GM23338 (cell line): ENCODE data around the gene TLE6.

Source experiments
- CREB1 ChIP-seq: fragments of 250-450 bp; sonication (Bioruptor Pico); IDR thresholded peaks from 2 replicates; pipeline ENCODE4 v1.5.0; 2020; ENCODE audit warnings: low read depth, mild to moderate bottlenecking, moderate library complexity
- EZH2 ChIP-seq: fragments of 200-600 bp; sonication (generic); IDR thresholded peaks from one replicate; pipeline ENCODE4 v1.8.0; 2017; ENCODE audit warnings: antibody characterized with exemption, mild to moderate bottlenecking, low read depth; ENCODE audit not compliant: unreplicated experiment
- EZH2phosphoT487 ChIP-seq: fragments of 200-600 bp; sonication (generic); IDR thresholded peaks from one replicate; pipeline ENCODE4 v1.8.1; 2018; ENCODE audit warnings: antibody characterized with exemption; ENCODE audit not compliant: unreplicated experiment
- JUNB ChIP-seq: IDR thresholded peaks from one replicate; pipeline ENCODE4 v1.6.1; 2016; ENCODE audit warnings: antibody characterized with exemption; ENCODE audit not compliant: unreplicated experiment
- POLR2AphosphoS5 ChIP-seq: IDR thresholded peaks from 2 replicates; pipeline ENCODE4 v1.6.1; 2016; ENCODE audit warnings: antibody characterized with exemption, low read depth
- STAT1 ChIP-seq: IDR thresholded peaks from one replicate; pipeline ENCODE4 v1.6.1; 2016; ENCODE audit warnings: antibody characterized with exemption; ENCODE audit not compliant: unreplicated experiment
- TF ChIP-seq, protein P1 (sequence below), 2 experiments: fragments of 200-600 bp in 1 of 2; sonication (generic) in 1 of 2; conservative IDR thresholded peaks; 2 replicates each; pipeline versions ENCODE4 v1.5.1 to v1.6.1; 2016 to 2017; ENCODE audit warnings: antibody characterized with exemption in 2 of 2, low read depth in 2 of 2, mild to moderate bottlenecking in 2 of 2, moderate library complexity in 1 of 2
- TF ChIP-seq, protein P2 (sequence below): IDR thresholded peaks from one replicate; pipeline ENCODE4 v1.6.1; 2018; ENCODE audit warnings: antibody characterized with exemption; ENCODE audit not compliant: unreplicated experiment
- TF ChIP-seq, protein P3 (sequence below): IDR thresholded peaks from 2 replicates; pipeline ENCODE4 v1.6.1; 2016; ENCODE audit warnings: antibody characterized with exemption
- TF ChIP-seq, protein P4 (sequence below): fragments of 250-450 bp; sonication (Bioruptor Pico); IDR thresholded peaks from 2 replicates; pipeline ENCODE4 v1.5.0; 2020; ENCODE audit warnings: mild to moderate bottlenecking, moderate library complexity

DNA sequence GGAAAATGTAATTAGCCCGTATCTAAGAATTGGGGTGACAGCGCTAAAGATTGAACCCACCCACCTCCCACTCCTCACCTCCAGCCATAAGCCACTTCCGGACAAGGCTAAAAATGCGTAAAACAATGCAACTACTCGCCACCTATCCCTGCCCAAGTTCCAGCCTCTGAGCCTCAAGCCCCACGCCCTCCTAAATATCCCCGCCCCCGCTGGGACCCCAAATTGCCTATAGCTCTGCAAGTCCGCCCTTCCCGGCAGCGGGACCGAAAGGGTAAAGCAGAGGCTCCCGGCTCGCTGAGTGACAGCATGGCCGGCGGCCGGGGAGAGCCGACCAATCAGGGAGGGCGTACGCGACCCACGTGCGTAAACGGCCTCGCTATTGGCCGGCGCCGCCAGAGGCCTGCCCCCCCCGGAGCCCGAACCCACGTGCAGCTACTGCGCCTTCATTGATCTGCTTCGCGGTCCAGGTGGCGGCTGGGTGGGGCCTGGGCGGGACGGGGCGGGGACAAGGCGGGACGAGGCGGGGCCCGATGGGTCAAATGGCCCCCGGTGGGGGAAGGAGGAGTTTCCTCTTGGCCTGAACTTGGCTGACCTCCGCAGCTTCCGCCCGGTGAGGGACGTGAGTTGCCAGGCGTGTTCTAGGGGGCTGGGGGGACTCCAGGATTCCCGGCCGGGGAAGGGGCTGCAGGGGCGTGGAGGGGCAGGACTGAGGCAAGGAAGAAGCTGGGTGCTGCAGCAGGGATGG lies at the start of gene TLE6:
- TF ChIP-seq, protein P1, sequence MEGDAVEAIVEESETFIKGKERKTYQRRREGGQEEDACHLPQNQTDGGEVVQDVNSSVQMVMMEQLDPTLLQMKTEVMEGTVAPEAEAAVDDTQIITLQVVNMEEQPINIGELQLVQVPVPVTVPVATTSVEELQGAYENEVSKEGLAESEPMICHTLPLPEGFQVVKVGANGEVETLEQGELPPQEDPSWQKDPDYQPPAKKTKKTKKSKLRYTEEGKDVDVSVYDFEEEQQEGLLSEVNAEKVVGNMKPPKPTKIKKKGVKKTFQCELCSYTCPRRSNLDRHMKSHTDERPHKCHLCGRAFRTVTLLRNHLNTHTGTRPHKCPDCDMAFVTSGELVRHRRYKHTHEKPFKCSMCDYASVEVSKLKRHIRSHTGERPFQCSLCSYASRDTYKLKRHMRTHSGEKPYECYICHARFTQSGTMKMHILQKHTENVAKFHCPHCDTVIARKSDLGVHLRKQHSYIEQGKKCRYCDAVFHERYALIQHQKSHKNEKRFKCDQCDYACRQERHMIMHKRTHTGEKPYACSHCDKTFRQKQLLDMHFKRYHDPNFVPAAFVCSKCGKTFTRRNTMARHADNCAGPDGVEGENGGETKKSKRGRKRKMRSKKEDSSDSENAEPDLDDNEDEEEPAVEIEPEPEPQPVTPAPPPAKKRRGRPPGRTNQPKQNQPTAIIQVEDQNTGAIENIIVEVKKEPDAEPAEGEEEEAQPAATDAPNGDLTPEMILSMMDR (conservative IDR thresholded peaks at IDR 0.05; ENCODE audit: low read depth in 2 of 2), result no peak
- TF ChIP-seq EZH2phosphoT487, result no peak
- TF ChIP-seq, protein P2, sequence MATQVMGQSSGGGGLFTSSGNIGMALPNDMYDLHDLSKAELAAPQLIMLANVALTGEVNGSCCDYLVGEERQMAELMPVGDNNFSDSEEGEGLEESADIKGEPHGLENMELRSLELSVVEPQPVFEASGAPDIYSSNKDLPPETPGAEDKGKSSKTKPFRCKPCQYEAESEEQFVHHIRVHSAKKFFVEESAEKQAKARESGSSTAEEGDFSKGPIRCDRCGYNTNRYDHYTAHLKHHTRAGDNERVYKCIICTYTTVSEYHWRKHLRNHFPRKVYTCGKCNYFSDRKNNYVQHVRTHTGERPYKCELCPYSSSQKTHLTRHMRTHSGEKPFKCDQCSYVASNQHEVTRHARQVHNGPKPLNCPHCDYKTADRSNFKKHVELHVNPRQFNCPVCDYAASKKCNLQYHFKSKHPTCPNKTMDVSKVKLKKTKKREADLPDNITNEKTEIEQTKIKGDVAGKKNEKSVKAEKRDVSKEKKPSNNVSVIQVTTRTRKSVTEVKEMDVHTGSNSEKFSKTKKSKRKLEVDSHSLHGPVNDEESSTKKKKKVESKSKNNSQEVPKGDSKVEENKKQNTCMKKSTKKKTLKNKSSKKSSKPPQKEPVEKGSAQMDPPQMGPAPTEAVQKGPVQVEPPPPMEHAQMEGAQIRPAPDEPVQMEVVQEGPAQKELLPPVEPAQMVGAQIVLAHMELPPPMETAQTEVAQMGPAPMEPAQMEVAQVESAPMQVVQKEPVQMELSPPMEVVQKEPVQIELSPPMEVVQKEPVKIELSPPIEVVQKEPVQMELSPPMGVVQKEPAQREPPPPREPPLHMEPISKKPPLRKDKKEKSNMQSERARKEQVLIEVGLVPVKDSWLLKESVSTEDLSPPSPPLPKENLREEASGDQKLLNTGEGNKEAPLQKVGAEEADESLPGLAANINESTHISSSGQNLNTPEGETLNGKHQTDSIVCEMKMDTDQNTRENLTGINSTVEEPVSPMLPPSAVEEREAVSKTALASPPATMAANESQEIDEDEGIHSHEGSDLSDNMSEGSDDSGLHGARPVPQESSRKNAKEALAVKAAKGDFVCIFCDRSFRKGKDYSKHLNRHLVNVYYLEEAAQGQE, result no peak
- no peak for TF ChIP-seq EZH2
- no peak for TF ChIP-seq POLR2AphosphoS5
- TF ChIP-seq JUNB, result no peak
- TF ChIP-seq, protein P3, sequence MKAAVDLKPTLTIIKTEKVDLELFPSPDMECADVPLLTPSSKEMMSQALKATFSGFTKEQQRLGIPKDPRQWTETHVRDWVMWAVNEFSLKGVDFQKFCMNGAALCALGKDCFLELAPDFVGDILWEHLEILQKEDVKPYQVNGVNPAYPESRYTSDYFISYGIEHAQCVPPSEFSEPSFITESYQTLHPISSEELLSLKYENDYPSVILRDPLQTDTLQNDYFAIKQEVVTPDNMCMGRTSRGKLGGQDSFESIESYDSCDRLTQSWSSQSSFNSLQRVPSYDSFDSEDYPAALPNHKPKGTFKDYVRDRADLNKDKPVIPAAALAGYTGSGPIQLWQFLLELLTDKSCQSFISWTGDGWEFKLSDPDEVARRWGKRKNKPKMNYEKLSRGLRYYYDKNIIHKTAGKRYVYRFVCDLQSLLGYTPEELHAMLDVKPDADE, result no peak
- TF ChIP-seq STAT1, result no peak
- no peak for TF ChIP-seq CREB1 (CRISPR knock-in tag)
- TF ChIP-seq, protein P4, sequence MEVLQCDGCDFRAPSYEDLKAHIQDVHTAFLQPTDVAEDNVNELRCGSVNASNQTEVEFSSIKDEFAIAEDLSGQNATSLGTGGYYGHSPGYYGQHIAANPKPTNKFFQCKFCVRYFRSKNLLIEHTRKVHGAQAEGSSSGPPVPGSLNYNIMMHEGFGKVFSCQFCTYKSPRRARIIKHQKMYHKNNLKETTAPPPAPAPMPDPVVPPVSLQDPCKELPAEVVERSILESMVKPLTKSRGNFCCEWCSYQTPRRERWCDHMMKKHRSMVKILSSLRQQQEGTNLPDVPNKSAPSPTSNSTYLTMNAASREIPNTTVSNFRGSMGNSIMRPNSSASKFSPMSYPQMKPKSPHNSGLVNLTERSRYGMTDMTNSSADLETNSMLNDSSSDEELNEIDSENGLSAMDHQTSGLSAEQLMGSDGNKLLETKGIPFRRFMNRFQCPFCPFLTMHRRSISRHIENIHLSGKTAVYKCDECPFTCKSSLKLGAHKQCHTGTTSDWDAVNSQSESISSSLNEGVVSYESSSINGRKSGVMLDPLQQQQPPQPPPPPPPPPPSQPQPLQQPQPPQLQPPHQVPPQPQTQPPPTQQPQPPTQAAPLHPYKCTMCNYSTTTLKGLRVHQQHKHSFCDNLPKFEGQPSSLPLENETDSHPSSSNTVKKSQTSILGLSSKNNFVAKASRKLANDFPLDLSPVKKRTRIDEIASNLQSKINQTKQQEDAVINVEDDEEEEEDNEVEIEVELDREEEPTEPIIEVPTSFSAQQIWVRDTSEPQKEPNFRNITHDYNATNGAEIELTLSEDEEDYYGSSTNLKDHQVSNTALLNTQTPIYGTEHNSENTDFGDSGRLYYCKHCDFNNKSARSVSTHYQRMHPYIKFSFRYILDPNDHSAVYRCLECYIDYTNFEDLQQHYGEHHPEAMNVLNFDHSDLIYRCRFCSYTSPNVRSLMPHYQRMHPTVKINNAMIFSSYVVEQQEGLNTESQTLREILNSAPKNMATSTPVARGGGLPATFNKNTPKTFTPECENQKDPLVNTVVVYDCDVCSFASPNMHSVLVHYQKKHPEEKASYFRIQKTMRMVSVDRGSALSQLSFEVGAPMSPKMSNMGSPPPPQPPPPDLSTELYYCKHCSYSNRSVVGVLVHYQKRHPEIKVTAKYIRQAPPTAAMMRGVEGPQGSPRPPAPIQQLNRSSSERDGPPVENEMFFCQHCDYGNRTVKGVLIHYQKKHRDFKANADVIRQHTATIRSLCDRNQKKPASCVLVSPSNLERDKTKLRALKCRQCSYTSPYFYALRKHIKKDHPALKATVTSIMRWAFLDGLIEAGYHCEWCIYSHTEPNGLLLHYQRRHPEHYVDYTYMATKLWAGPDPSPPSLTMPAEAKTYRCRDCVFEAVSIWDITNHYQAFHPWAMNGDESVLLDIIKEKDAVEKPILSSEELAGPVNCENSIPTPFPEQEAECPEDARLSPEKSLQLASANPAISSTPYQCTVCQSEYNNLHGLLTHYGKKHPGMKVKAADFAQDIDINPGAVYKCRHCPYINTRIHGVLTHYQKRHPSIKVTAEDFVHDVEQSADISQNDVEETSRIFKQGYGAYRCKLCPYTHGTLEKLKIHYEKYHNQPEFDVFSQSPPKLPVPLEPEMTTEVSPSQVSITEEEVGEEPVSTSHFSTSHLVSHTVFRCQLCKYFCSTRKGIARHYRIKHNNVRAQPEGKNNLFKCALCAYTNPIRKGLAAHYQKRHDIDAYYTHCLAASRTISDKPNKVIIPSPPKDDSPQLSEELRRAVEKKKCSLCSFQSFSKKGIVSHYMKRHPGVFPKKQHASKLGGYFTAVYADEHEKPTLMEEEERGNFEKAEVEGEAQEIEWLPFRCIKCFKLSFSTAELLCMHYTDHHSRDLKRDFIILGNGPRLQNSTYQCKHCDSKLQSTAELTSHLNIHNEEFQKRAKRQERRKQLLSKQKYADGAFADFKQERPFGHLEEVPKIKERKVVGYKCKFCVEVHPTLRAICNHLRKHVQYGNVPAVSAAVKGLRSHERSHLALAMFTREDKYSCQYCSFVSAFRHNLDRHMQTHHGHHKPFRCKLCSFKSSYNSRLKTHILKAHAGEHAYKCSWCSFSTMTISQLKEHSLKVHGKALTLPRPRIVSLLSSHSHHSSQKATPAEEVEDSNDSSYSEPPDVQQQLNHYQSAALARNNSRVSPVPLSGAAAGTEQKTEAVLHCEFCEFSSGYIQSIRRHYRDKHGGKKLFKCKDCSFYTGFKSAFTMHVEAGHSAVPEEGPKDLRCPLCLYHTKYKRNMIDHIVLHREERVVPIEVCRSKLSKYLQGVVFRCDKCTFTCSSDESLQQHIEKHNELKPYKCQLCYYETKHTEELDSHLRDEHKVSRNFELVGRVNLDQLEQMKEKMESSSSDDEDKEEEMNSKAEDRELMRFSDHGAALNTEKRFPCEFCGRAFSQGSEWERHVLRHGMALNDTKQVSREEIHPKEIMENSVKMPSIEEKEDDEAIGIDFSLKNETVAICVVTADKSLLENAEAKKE (CRISPR knock-in tag), result no peak
